ENCODE results near the gene PPM1B. TPM values are rescaled to one million over a fixed set of nuclear protein-coding genes. Genes with fewer than 3 reads are reported as not detected.
A peak's percentile ranks its signal among the peaks of the same experiment; 100 is the strongest.

PPM1B gene
- total and polyA plus RNA-seq, 9 of the 15 experiments (the other 6 are each of a cell fraction or from before 2014, with no cell fraction given): 8.9 to 44.0 (median 28.6) TPM

DNA sequence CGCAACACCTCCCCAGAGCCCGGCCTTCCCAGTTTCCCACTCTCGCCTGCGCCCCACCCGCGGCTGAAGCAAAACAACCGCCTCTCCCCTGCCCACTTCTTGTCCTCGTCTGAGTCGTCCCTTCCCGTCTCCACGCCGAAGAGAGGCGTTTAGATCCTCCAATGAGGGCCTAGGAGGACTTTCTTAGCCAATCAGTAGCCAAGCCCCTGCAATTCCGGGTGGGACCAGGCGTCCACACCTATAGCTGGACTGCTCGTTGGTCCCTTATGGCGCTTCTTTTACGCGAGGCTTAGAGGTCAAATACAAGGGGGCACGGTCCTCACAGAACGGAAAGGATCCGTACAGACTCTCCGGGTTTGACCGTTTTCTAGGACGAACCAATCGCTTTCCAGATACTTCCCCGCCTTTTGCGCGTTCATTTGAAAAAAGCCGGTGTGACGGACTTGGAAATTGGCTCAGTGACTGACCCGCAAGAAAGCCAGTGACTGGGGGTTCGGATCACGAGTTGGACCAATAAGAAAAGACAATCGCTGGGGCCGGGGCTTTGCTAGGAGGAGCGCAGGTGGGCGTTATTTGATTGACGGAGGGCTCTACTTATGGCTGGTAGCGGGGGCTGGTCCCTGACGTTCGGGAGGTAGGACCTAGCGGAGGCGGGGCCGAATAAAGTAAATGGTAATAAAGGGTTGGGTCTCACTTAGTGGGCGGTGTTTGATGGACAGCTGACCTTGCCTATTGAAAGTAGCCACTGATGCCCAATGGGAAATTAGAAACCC lies 581 bp upstream of the PPM1B start (continued):
- TF ChIP-seq ATF1 (CRISPR knock-in tag; IDR thresholded peaks at IDR 0.05) (peak; percentile 49; the same call in 1 of the 2 replicates), ATF1 (tag; IDR thresholded peaks at IDR 0.05) (peak; percentile 96), ELF2 (CRISPR knock-in tag; IDR thresholded peaks at IDR 0.05) (0 out of 2 replicates have a peak, but pooled peaks have one; percentile 38), ZBTB5 (IDR thresholded peaks at IDR 0.05) (peak; percentile 91), PML (IDR thresholded peaks at IDR 0.05; ENCODE audit: low read length) (peak; percentile 79), HIVEP1 (CRISPR knock-in tag; IDR thresholded peaks at IDR 0.05) (no peak), ZFPM2 (CRISPR knock-in tag; IDR thresholded peaks at IDR 0.05) (no peak), HNRNPH1 (optimal IDR thresholded peaks at IDR 0.05; ENCODE audit: low read depth, low read length) (no peak), ZBTB7A (IDR thresholded peaks at IDR 0.05; ENCODE audit: borderline replicate concordance, control insufficient read depth, low read depth, low read length) (no peak), ZBTB33 (CRISPR knock-in tag; IDR thresholded peaks at IDR 0.05) (0 out of 2 replicates have a peak, but pooled peaks have one; percentile 15), BRF1 (IDR thresholded peaks at IDR 0.05; ENCODE audit: borderline replicate concordance, extremely low read depth, insufficient read length) (no peak), MTA2 (IDR thresholded peaks at IDR 0.05; ENCODE audit: low read depth) (peak; percentile 73; the same call in 1 of the 2 replicates), PRPF4 (IDR thresholded peaks at IDR 0.05; ENCODE audit: insufficient read depth, low read depth, low read length, poor library complexity, severe bottlenecking) (no peak), AFF4 (CRISPR knock-in tag; IDR thresholded peaks at IDR 0.05) (no peak), OTX1 (CRISPR knock-in tag; IDR thresholded peaks at IDR 0.05) (no peak), ZNF212 (CRISPR knock-in tag; IDR thresholded peaks at IDR 0.05) (no peak), ILF3 (IDR thresholded peaks at IDR 0.05; ENCODE audit: borderline replicate concordance) (no peak), U2AF2 (optimal IDR thresholded peaks at IDR 0.05; ENCODE audit: low read depth, low read length) (no peak), ATF7 (IDR thresholded peaks at IDR 0.05) (peak; percentile 92), PHF8 (IDR thresholded peaks at IDR 0.05; ENCODE audit: borderline replicate concordance, low read length) (peak; percentile 37; the same call in 1 of the 2 replicates), ZNF140 (CRISPR knock-in tag; IDR thresholded peaks at IDR 0.05) (no peak), KLF10 (CRISPR knock-in tag; IDR thresholded peaks at IDR 0.05) (no peak)

Data from K562 (cell line).